NCI-H1105 treated with DMSO at 0.1 percent for 48 hours (cell line): Measurements from ENCODE around the gene DTNB.
"Not testable (repeated sequence)": the region's sequence is repeated elsewhere in the genome, so short reads cannot be mapped to it uniquely, and the experiment has no call there.

Experiments
- DNase-seq: peaks from one replicate; lab custom pipeline; 2025; lab: John Stamatoyannopoulos, UW

The DTNB gene

DNA sequence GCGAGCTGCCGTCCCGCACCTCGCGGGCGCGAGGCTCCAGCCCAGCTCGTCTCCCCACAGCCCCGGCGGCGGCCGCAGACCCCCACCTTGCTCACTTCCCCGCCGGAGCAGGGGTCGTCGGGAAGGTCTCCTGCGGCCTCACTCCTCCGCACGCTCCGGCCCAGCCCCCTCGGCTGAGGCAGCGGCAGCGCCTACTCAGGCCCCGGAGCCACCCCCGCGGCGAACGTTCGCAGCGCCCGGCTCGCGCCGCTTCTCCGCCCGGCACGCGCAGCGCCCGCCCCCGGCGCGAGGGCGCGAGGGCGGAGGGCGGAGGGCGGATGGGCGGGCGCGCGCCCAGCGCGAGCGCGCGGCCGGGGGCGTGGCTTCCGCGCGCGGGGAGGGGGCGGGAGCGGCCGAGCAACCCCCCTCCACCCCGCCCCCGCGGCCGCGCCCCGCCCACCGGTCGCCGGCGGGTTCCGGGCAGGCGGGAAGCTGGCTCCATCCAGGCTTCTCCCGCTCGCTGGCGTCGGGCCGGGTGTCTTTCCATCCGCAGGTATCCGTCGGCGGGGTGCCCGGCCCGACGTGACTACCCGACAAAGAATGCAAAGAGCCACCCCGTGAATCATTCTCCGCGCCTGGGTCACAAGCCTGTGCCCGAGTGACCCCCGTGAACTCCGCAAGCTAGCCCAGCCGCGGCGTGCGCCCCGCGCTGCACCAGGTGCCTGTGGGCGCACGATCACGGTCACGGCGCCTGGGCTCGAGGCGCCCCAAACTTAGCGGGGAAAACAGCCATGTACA is at the start of gene DTNB:
Gene DTNB (minus strand): TSS at position 278 of the 777 bp plus-strand sequence. CDS start 20,917 bp downstream, outside the sequence.
- DNase-seq = peak; percentile 55

DNA sequence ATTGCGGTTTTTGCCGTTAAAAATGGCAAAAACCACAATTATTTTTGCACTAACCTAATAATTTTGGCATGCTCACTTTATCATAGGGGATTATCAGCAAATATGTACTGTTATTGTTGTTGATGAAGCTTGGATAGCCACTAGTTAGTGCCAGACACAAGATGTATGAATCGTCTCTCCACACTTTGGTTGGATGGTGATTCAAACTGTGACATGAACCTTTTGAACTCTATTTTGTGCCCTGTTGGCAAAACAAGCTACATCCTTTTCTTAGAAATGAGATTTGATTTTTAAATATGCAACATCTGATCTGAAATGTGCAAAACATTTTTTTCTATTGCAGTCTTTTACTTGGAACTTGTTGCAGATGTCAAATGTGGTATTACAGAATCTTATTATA is 48.8 kb upstream of the DTNB start:
- DNase-seq = no peak

DNA sequence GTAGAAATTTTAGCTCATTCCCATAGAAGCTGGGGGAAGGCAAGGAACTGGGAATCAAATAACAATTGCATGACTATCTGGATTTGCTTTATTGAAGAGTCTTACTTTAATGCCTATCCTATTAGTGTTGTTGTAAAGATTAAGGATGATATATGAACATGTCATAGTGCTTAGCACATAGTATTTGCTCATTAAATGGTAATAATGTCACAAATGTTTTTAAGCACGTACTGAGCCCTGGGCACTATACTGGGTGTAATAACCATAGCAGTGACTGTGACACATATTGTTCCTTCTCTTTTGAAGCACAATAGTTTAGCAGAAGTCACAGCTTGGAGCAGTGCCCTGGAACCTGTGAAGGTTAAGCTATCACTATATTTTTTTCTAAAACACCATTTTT is 47.2 kb upstream of the DTNB start:
- no peak for DNase-seq

DNA sequence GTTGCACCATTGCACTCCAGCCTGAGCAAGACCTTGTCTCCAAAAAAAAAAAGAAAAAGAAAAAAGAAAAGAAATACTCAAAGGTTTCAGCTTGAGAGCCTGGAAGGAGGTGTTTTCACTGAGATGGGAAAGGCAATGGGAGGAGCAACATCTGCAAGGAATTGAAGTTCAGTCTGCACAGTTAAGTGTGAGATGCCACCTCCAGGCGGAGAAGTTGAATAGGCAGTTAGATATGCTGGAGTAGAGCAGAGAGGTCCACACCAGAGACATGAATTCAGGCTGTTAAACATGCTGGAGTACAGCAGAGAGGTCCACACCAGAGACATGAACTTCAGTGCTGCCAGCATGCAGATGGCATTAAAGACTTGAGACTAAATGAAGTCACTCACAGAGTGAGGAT is 41.4 kb upstream of the DTNB start:
- DNase-seq = no peak

DNA sequence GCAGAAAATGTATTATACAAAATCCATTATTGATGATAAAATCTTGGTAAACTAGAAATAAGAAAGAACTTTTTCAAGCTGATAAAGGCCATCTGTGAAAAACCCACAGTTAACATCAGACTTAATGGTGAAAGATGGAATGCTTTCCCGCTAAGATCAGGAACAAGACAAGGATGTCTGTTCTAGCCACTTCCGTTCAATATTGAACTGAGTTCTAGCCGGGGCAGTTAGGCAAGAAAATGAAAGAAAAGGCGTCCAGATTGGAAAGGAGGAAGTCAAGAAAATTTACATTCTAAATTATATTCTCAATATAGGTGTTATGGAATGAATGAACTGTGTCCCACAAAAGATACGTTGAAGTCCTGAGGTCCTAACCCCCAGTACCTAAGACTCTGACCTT is 39.1 kb upstream of the DTNB start:
- no peak for DNase-seq

DNA sequence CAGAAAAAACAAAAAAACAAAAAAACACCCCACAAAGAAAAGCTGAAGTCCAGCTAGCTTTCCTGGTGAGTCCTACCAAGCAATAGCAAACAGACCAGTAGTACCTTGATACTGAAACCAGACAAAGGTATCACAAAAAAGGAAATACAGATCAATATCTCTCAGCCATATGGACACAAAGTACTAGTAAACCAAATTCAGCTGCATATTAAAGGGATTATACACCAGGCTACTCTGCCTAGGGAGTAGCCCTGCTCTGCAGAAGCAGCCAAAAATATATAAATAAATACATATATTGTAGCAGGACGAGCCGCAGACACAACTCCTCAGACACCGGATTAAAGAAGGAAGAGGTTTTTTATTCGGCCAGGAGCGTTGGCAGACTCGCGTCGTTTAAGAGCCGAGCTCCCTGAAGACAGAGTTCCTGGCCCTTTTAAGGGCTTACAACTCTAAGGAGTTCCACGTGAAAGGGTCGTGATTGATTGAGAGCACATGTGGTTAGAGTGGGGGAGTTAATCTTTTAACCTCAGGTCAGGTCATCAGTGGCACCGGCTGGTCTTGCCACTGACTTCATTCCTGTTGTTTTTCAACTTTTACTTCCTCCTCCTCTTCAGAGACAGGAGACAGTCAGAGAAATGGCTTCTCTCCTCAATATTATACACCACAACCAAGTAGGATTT is 38.4 kb upstream of the DTNB start:
- no peak for DNase-seq

DNA sequence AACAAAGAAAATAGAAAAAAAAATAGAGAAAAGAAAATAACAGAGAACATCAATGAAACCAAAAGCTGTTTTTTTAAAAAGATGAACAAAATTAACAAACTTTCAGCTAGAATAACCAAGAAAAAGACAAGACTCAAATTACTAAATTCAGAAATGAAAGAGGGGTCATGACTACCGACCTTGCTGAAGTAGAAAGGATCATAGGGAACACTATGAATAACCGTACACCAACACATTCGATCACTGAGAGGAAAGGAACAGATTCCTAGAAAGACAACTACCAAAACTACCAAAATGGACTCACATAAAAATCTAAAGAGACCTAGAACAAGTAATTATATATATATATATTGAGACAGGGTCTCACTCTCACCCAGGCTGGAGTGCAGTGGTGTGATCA is 37.4 kb upstream of the DTNB start:
- no peak for DNase-seq

DNA sequence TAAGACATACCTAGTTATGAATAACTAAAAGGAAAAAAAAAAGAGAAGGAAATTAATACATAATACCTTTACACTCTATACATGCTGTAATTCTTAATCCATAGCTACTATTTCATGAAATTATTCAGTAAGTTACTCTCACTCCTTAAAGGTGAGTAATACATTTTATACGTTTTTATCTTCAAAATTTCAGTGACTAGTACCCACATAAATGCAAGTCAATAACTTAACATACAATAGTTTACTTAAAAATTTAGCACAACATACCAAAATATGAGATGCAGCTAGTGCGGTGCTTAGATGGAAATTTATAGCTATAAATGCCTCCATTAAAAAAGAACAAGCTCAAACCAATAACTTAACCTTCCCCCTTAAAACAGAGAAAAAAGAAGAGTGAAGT is 36.0 kb upstream of the DTNB start:
- DNase-seq = no peak

DNA sequence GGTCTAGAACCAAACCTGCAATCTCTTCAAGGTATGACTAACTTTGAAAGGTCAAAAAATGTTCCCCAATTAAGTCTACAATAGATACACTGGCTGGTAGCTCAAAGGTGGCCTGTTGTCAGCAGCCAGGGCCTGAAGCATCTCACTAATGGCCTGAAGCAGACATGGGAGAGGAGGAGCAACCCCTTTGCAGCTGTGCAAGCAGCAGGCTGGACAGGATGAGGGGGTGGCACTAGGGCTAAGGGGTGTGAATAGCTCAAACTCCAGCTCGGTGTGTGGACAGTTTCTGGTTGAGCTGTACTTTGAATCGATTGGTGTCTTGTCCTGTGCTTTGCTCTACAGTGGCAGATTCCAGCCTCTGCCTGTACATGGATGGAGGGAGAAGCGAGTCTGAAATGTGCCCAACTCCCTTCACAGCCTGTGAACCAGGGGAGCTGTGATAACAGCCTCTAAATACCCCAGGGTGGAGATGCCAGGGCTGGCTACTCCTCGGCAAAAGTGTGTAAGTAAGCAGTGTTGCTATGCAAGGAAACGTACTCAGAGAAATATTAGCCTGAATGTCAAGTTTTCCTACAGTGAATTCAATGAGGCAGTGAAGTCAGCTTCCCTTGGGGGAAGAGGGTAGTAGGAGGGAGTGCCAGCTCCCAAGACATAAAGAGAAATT is 34.7 kb upstream of the DTNB start:
- no peak for DNase-seq

DNA sequence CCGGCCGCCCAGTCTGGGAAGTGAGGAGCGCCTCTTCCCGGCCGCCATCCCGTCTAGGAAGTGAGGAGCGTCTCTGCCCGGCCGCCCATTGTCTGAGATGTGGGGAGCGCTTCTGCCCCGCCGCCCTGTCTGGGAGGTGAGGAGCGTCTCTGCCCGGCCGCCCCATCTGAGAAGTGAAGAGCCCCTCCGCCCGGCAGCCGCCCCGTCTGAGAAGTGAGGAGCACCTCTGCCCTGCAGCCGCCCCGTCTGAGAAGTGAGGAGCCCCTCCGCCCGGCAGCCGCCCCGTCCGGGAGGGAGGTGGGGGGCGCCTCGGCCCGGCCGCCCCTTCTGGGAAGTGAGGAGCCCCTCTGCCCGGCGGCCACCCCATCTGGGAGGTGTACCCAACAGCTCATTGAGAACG is 32.2 kb upstream of the DTNB start:
- not testable (repeated sequence) for DNase-seq

DNA sequence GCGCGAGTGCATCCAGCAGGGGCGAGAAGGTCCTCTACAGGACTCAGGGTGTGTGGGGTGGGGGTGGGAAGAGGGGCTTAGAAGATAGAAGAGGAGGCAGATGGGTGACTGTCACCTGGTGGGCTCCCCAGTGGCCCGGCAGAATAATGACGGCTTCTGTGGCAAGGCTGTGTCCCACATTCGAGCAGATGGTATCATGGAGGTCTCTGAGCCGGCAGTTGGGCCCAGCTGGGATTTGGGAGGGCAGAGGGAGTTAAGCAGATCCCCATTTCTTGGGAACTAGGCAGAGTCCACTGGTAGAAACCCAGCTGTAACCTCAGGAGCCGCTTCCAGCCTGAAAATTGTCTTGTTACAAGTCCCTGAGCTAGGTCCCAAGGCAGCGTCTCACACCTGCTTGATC is 28.4 kb upstream of the DTNB start:
- DNase-seq = no peak

DNA sequence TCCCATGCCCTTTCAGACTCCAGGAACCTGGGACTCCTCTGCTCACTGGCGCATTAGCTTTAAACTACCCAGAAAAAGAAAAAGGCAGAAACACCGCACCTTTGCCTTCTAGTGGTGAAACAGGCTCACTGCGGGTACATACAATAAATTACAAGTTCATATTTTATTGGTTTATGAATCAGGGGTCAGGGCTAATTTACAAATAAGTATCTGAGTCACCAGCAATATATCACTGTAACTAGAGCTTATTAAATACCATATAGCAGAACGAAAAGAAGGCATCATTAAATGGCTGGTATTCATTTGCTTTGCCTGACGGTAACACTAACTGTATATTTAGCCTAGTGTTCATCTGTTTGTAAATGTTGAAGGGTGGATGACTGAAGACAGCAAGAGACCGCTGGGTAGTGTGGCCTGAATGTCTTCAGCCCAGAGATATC is 26.9 kb upstream of the DTNB start:
- DNase-seq = peak; percentile 53

DNA sequence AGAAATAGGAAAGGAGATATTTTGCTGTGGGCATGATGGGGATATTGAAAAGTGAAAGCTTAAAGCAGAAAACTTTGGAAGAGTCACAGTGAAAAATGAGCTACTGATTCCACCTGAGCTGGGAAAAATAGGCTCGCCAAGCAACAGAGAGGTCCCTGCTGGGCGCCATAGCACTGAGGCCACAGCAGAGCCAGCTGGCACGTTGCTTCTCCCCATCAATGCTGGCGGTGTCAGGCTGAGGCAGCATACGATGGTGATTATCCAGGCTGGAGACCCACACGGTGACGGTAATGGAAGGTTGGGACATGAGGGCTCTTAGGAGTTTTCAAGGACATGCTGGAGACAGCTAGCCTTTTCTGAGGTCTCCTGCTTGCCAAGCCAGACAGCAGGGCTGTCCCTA is 25.8 kb upstream of the DTNB start:
- DNase-seq = no peak

DNA sequence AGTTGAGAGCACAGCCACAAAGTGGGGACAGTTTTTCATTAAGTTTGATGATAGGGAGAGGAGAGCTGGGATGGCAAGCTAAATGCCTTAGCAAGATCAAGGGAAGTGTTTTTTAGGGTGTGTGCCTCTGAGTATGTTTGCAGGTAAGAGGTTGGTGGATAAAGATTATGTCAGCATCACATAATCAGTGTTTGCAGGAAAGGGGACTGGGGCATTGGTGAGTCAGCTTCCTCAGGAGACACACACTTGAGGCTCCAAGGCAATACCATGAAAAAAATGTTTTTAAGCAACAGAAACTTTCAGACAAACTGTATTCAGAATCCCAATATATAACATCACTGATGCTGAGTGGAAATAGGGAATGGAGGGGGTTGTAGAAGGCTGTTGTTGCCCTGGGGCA is 25.4 kb upstream of the DTNB start:
- no peak for DNase-seq

DNA sequence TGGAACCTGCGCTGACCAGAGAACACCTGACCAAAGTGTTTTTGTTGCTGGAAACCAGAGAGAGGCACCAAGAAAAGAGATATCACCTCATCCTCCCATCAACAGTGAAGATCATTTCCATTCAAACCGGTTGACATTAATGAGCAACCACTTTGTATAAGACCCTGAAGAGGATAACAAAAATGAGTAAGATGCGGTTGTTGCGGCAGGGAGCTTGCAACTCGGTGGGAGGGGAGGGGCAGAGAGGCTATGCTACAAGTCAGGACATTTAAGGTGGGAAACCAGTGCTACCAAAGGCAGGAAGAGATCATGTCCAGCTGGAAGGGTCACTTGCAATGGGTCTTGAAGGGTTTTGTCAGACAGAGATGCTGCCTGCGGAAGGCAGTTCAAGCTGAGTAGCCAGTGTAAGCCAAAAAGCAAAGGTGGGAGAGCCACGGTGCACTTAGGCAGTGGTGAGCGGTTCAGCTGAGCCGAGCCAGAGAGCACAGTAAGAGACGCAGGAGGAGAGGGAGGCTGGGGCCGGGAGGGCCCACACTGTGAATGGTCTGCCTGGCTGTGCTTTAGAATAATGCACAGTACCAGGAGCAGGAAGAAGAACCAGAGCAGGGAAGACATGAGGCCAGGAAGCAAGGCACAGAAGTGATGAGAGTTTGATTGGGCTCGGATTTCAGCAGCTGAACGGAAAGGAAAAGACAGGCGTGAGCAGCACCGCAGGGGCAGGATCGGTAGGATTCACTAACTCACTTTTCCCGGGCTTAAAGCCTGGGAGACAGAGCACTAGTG is 24.4 kb upstream of the DTNB start:
- no peak for DNase-seq

DNA sequence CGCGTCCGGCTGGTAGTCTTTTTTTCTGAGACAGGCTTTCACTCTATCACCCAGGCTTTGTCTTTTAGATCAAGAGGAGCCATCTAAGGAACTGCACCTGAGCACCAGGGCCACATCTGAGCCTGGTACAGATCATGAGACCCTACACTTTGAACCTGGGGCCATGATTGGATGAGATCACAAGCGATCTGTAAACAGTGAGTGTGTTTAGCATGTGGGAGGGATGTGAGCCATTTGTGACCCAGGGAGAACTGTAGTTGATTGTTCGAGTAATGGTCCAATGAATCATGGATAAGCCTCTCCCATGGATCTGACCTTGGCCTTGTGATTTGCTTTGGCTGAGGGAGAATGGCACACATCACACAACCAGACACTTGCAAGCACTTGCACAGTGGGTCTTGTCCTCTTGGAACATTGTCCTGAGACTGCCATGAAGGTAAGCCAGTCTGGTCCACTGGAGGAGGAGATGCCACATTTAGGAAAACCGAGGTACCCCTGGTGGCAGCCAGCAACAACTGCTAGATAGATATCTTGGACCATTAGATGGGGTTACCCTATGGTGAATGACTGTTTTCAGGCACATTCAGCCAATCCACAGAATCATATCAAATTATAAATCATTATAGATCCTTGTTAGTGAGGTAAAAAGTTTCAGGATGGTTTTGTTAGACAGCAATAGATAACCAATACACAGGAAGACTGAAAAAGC is 19.5 kb upstream of the DTNB start:
- DNase-seq = no peak

DNA sequence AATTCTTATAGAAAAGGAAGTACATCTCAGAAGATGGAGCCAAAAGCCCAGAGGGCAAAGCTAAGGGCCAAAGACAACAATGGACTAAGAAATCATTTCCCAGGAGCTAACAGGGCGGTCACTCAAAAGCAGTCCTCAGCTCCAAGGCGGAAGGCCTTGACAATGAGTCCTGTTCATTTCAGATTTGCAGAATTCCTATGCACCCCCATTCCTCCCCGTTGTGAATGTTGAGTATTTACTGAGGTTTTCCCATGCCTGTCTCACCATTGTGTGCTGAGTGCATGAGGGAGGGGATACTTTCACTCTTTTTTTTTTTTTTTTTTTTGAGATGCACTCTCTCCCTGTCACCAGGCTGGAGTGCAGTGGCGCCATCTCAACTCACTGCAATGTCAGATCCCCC is 18.8 kb upstream of the DTNB start:
- no peak for DNase-seq

DNA sequence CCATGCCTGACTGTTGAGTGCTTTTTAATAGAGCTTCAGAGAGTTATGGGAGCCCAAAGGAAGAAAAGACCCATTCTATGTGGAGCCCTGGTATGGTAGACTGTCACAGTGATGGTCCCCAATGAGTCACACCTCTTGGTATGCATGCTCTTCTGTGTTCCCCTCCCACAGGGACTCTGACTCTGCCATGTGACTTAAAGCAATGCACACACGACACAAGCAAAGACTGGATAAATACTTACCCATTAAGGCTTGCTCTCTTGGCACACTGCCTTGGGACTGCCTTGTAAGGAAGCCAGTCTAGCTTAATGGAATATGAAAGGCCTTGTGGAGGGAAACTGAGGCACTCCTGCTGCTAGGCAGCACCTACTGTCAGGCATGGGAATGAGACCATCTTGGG is 16.7 kb upstream of the DTNB start:
- DNase-seq = no peak

DNA sequence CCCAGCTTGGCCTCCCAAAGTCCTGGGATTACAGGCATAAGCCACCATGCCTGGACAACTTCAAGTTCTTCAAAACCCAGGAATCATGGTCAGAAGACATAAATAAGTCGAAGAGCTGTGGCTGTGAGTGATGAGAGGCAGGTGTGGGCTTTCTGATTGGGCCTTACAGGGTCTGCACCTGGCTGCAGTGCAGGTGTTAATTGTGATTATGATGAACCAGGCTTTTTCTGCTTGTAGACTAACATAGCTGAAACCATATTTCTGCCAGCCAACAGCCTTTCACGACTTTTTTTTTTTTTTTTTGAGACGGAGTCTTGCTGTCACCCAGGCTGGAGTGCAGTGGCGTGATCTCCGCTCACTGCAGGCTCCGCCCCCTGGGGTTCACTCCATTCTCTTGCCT is 14.9 kb upstream of the DTNB start:
- peak; percentile 17 for DNase-seq

DNA sequence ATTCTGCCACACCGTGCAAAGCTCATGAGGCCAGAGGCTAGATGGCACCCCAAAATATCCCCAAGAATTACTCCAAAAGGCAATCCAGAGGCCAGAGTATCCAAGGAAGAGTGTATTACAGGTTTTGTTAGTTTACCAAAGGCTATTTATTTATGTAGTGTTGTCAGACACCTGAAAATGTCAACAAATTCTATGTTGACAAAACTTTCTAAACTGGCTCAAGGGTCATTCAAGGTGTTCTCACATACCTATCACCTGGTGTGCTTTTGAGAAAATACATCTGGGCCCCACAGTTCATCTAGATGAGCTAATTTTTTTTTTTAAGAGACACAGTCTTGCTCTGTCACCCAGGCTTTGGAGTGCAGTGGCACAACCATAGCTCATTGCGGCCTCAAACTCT is 12.4 kb upstream of the DTNB start:
- DNase-seq = no peak

DNA sequence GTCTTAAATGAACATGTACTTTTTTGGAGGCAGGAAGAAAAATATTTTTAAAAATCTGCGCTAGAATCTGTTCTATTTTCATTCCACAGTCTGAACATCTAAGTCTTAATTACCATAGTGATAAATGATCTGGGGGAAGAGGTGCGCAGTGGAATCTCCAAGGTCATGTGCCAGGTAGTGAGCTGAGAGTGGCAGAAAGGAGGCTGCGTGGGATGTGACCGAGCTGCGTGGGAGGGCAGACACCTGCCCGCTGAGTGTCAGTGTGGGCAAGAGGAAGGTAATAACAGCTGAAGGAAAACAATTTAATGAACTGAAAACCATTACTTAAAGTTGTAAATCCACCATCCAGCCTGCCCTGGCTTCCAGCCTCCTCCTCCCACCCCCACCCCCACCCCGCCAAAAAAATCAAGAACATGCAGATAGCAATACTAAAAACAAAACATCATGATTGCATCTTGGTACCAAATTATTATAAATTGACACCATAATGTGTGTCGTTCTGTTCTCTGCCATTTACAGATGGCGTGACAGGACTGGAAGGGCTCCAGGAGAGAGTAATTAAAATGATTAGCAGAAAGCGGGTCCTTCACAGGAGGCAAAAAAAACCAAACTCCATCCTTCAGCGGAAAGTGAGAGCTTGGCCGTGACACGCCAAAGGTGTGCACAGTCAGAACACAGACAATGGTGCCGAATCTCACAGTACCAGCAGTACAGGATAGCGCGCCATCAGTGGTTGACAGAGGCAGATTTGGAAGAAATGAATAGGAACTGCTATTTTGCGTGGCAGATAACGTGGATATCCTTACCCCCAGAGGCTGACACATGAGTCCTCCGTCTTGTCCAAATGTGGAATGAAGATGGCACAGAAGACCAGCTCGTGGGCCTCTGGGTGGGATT is 11.4 kb upstream of the DTNB start:
- DNase-seq = peak; percentile 66
